C4-2B (cell line): Measurements from ENCODE around the gene TTLL10.

ENCODE experiments used
- ZFX ChIP-seq: fragments of 450-650 bp; IDR thresholded peaks from 2 replicates; pipeline ENCODE4 v1.6.1; 2017
- TF ChIP-seq, protein P1 (sequence below): fragments of 450-650 bp; conservative IDR thresholded peaks from 2 replicates; pipeline ENCODE4 v1.5.1; 2017; ENCODE audit warnings: mild to moderate bottlenecking

DNA sequence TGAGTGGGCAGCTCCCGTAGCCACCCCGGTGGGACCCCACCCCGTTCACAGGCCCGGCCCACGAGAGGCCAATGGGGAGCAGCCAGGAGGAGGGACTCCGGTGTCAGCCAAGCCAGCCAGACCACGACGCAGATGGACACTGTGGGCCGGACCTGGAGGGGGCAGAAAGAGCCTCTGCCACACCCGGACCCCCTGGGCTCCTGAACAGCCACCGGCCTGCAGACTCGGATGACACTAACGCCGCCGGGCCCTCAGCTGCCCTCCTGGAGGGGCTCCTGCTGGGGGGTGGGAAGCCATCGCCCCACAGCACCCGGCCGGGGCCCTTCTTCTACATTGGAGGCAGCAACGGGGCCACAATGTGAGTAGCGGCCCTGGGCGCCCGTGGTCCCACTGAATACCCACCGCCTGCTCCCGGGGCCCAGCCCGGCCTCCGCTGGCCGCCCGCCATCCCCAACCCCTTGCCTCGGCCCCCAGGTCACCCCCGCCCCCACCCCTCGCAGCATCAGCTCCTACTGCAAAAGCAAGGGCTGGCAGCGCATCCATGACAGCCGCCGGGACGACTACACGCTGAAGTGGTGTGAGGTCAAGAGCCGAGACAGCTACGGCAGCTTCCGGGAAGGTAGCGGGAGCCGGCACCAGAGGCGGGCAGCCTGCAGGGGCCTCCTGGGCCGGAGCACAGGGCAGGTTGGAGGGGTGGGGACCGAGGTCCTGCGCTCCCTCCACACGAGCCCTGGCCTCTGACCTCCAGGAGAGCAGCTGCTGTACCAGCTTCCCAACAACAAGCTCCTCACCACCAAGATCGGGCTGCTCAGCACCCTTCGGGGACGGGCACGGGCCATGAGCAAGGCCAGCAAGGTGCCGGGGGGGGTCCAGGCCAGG lies 6.5 kb downstream of the TTLL10 start:
- TF ChIP-seq, protein P1, sequence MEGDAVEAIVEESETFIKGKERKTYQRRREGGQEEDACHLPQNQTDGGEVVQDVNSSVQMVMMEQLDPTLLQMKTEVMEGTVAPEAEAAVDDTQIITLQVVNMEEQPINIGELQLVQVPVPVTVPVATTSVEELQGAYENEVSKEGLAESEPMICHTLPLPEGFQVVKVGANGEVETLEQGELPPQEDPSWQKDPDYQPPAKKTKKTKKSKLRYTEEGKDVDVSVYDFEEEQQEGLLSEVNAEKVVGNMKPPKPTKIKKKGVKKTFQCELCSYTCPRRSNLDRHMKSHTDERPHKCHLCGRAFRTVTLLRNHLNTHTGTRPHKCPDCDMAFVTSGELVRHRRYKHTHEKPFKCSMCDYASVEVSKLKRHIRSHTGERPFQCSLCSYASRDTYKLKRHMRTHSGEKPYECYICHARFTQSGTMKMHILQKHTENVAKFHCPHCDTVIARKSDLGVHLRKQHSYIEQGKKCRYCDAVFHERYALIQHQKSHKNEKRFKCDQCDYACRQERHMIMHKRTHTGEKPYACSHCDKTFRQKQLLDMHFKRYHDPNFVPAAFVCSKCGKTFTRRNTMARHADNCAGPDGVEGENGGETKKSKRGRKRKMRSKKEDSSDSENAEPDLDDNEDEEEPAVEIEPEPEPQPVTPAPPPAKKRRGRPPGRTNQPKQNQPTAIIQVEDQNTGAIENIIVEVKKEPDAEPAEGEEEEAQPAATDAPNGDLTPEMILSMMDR, result no peak
- TF ChIP-seq ZFX, result no peak
